Measurements from ENCODE around the gene RALGPS1.

GRCh38 chr9:127053057-127053821 is 138.7 kb downstream of the RALGPS1 start:
- TF ChIP-seq, protein P1, sequence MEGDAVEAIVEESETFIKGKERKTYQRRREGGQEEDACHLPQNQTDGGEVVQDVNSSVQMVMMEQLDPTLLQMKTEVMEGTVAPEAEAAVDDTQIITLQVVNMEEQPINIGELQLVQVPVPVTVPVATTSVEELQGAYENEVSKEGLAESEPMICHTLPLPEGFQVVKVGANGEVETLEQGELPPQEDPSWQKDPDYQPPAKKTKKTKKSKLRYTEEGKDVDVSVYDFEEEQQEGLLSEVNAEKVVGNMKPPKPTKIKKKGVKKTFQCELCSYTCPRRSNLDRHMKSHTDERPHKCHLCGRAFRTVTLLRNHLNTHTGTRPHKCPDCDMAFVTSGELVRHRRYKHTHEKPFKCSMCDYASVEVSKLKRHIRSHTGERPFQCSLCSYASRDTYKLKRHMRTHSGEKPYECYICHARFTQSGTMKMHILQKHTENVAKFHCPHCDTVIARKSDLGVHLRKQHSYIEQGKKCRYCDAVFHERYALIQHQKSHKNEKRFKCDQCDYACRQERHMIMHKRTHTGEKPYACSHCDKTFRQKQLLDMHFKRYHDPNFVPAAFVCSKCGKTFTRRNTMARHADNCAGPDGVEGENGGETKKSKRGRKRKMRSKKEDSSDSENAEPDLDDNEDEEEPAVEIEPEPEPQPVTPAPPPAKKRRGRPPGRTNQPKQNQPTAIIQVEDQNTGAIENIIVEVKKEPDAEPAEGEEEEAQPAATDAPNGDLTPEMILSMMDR (IDR thresholded peaks at IDR 0.05) = no peak
- no peak for TF ChIP-seq POLR2A (IDR thresholded peaks at IDR 0.05)

Data from lower leg skin (tissue), 3 donors.